KG1 (cell line): Measurements from ENCODE around the gene PSMD1.
"Not testable (repeated sequence)": the region's sequence is repeated elsewhere in the genome, so short reads cannot be mapped to it uniquely, and the experiment has no call there.

Experiments used
- DNase-seq: peaks from one replicate; lab custom pipeline; 2025; lab: John Stamatoyannopoulos, UW

Gene PSMD1

DNA sequence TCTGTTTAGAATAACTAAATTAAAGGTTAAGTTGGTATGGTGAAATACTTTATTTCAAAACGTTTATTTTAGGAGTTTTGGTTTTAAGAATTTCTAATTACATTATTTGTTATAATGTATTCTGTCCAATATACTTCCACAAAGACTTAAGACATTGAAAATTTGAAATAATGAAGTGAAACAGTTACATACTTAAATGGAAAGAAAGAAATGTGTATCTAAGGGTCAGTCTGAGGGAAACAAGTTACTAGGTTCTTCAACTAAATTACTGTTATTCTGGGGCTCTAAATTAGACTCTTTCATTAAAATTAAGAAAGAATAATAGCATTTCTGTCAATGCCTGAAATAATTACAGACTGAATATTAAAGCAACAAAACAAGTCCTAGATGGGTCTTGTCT lies 60.5 kb downstream of the PSMD1 start:
- DNase-seq = no peak

DNA sequence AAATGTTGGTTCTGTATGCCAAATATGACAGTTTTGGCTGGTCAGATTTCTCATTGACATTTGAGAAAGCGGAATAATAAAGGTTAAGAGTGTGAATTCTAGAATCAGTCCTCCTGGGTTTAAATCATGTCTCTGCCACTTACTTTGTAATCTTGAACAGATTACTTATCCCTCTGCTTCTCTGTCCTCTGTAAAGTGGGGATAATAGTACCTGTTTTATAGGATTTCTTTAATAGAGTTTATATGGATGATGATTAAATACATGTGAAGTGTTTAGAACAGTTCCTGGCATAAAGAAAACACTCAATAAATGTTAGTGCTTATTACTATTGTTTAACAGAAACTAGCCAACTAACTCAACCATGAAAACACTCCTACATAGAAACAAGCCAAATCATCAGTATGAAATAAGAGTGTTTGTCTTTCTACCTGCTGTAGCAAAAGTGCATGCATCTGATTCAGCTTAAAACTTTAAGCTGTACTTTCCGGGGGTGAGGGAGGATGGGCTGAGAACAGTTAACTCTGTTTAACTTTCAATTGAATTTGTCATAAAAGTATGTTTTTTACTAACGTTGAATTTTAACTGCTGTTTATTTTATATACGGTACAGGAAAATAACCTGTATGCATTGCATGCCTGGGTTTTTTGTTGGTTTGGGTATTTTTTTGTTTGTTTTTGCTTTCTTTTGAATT lies 61.4 kb downstream of the PSMD1 start:
- DNase-seq = no peak

DNA sequence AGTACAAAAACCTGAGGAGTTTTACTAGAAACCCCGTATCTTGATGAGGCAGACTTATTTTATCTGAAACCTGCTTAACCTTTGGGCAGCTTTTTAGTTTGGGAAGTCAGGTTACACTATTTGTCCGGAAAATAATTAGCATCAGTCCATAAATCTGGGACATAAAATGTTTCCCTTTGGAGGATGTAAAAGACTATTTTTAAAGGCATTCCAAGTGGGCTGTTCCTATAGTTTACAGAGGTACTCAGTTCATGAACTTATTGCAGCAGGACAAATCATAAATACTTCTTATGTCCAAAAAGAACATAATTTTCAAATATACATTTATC lies 61.9 kb downstream of the PSMD1 start:
- DNase-seq = no peak

DNA sequence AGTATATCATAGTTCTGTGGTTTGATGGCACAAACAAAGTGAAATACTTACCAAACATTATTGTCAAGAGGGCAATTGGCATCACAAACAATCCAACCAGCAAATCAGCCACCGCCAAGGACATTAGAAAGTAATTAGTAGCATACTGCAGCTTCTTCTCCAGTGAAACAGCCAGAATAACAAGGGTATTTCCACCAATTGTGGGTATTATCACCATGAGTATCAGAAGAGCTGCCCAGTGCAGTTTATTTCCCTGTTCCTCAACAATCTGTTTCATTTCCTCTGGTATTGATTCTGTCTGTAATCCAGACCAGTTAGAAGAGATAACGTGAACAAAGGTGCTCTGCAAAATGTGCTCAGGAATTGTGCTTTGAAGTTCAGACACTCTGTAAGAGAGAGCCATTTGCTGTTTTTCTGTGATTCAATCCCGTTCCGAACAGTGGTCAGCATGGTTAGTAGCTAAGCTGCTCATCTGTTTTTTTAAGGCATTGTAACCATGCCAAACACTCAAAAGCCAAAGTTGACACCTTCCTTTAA lies 66.8 kb downstream of the PSMD1 start:
- DNase-seq = no peak

DNA sequence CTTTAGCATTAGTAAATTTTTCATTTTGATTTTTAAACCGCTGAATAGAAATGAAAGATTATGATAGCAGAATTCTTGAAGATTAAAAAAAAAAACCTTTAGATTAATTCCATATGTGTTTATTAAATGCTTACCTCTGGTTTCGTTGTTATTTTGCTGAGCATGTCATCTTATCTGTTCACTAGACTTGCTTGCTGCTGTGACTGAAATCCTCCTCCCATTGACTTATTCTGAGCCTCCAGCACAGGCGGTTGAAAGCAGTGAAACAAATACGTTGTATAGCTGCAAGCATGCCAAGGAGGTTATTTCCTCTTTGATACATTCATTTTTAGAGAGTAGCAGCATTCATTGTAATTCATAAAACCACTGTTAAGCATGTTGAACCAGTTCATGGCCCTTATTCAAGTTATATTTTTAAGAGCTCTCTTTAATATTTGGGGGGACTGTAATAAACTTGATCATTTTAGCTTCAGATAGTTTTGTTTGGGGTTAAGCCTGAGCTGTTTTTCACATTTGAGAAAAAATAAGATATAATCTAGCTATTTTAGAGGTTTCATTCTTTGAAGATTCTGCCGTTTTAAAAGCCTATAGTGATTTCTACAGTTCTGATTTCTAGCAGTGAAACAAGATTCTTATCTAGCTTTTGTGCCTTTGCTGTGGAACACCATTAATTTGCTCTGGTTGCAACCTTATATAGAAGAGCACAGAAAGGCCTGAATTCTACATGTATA lies 68.3 kb downstream of the PSMD1 start, which contains the start of gene HTR2B:
TSS of gene HTR2B (minus strand) at position 205 of the 731 bp plus-strand sequence. CDS start 1,278 bp downstream, outside the sequence.
- no peak for DNase-seq

DNA sequence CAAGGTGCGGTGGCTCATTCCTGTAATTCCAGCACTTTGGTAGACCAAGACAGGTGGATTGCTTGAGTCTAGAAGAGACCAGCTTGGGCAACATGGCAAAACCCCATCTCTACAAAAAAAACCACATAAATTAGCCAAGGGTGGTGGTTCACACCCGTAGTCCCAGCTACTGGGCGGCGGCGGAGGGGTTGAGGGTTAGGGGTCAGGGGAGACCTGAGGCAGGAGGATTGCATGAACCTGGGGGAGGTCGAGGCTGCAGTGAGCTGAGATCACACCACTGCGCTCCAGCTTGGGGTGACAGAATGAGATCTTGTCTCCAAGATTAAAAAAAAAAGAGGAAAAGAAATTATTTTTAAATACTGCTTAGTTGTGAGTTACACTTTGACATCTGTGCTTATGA lies 69.5 kb downstream of the PSMD1 start:
- no peak for DNase-seq

DNA sequence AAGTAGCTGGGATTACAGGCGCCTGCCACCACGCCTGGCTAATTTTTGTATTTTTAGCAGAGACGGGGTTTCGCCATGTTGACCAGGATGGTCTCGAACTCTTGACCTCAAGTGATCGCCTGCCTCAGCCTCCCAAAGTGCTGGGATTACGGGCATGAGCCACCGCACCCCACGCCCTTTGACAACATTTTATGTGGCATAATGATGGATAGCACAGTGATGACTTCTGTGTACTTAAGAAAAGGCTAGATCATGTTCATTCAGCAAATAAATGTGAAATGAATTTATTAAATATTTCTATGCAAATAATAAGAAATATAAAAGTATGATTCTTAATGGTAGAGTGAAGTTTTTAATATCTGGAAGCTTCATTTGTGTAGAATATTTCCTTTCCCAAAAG lies 70.8 kb downstream of the PSMD1 start:
- no peak for DNase-seq

DNA sequence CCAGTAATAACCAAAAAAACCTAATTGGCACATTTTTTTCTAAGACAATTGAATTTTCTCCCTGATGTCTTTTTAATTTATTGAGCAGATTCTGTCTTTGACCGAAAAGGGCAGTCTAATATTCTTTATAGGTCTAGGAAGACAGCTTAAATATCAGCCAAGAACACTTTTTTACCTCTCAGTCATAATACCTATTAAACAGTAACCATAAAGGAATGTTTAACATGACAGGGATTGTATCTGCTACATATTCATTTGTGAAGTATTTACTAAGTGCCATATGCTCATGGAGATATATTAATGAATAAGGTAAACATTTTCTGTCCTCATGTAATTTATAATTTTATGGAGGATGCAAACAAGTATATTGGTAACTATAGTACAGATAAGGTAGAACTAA lies 71.3 kb downstream of the PSMD1 start:
- DNase-seq = no peak

DNA sequence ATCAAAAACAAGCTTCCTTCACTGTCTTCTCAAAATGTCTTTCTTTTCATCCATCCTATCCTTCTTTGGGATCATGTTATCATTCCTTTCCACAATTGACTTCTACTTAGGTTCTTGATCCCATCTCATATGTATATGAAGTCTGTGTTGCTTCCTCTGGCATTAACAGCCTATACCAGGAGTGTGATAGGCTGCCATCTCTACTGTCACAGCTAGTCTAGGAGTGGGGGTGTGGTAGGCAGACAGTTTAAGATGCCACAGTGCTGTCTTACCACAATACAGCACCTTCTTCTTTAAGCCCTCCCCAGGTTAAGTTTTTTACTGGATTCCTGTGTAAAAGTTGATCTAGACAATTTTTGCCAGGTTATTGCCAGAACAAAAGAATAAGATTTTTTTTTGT lies 71.9 kb downstream of the PSMD1 start:
- no peak for DNase-seq

DNA sequence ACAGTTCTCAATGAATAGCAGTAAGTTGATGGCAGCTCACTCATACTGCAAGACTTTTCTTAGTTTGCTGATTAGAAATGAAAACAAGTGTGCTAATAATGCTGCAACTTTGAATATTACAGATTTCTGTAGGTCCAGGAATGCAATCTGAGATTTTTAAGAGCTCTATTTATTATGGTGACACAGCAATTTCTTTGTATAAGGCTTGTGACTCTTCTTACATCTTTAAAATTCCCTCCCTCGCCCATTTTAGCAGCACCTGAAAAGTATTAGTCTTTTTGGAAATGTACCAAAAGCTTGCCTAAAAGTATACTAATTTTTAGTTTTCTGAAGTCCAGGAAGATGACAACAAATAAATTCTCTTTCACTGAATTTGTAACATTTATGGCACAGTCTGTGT lies 72.5 kb downstream of the PSMD1 start:
- no peak for DNase-seq

DNA sequence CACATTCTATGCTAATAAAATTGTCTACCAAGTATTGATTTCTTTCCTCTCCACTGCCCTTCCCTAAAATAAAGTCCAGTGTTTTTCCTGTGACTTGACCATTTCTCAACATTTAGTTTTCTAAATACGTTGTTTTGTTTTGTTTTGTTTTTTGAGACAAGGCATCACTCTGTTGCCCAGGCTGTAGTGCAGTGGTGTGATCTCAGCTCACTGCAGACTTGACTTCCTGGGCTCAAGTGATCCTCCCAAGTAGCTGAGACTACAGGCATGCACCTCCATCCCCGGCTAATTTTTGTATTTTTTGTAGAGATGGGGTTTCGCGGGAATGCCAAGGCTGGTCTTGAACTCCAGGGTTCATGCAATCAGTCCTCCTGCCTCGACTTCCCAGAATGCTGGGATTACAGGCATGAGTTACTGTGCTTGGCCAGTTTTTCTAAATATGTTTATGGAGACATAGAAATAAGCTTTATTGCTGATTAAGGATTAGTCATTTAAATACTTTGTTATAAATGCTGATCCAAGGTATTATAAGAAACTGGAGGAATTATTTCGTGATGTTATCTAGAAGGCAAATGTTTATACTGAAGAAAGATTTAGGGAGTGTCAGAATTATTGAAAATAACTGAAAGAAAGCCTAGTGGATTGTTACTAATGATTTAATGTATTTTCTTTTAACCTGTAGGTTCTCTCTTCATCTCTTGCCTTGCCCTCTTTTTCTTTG lies 73.8 kb downstream of the PSMD1 start:
- DNase-seq = no peak

DNA sequence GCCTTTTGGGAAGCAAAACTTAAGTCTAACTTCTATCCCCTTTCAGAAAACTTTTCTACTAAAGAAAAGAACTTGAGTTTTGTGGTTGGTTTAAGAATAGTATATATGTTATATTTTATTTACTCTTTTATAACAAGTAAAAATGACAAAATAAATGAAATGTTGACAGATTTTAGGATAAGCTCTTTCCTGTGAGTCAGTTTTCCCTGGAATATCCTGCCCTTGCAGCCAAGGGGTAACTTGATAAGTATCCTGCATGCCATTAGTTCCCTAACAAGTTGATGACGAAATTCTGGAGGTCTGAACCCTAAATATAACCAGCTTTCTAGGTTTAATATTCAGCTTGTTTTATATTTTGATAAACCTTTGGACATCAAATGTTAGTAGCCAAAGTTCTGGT lies 75.5 kb downstream of the PSMD1 start:
- DNase-seq = no peak

DNA sequence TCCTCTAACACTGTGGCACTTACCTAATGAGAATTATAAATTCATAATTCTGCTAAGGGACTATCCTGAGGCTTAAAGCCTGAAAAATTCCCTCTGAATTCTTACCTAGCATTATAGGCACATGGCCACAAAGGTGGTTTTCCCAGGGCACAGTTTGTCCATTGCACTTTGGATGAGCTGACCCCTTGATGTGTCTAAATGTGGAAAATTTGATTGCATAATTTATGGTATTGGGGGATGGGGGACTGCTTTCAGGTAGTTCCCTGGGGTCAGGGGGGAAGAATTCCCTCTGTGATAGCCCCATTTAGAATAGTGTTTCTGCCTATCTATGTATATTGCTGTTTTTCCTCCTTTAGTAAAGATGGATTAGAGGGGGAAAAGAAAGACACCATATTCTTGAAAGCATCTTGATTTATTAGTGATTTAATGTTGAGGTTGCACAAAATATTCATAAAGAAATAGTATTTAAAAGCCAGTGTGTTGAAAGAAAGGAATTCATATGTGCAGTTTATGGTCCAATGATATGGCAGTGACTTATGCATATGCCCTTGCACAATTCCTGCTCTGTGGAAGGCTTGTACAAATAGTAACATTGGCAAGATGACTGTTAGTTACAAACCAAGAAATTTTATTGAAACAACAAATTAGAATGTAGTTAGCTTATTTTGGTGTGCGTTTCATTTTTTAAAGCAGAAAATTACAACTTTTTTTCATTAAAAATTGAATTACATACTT lies 76.9 kb downstream of the PSMD1 start:
- DNase-seq = no peak

DNA sequence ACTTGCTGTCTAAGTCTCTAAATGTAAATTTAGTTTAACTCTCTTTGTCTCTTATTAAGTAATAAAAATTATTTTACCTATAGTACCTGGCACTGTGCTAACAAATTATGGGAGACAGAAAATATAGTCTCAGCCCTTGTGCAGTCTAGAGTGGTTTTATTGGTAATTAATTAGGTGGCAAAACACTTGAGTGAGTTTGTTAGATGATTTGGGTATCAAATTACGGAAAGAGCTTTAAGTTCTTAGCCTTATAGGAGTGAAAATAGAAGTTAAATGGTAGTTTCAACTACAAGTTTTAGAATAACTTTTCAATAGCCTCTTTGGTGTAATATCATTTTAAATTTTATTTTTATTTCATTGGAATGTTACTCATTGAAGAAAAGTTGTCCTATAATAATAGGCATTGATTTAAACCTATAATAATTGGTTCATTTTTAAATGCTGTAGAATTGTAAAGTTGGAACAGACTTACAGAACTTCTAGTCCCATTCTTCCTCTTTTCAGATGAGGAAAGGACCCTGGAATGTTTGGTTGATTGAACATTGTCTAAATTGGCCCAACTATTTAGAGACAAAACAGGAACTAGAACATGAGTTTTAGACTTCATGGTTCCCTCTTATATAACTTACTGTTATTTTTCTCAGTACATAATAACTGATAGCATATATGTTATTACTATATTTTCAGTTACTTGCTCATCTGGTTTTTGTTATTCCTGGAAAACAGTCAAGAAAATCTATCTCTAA lies 78.4 kb downstream of the PSMD1 start:
- no peak for DNase-seq

DNA sequence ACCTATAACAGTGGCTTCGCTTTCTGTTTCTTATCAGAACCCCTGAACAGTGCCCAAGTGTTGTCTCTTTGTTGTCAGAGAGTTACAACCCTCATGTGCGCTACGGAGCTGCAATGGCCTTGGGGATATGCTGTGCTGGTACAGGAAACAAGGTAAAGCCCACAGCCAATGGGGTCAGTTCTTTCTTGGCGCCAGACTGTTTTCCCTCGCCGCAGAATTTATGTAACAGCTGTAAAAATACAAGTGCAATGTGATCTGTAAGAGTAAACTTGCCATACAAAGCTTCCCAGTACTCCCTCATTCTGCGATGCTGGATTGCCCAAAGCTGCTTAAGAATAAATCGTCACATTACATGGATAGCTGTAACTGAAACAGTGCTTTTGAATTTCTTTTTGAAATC lies 82.0 kb downstream of the PSMD1 start:
- DNase-seq = no peak

DNA sequence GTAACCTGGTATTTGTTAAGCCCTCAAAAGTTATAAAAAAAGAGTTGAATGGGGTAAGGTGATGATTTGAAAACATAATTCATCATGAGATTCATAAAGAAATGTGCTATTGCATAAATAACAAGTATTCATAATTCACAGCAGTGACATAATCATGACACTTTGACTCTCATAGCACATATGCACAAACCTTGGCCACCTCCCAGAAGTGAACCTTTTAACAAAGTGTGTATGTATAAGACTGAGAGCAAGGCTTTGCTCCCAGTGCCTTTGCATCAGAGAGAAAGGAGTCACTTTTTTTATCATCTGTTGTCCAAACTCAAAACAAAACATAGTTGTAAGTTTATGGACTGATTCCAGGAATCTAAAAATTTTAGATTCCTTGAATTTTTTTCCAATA lies 83.1 kb downstream of the PSMD1 start:
- DNase-seq = no peak

DNA sequence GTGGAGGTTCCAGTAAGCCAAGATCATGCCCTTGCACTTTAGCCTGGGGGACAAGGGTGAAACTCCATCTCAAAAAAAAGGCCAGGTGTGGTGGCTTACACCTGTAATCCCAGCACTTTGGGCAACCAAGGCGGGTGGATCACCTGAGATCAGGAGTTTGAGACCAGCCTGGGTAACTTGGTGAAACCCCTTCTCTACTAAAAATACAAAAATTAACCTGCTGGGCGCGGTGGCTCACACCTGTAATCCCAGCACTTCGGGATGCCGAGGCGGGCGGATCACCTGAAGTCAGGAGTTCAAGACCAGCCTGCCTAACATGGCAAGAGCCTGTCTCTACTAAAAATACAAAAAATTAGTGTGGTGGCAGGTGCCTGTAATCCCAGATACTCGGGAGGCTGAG lies 84.1 kb downstream of the PSMD1 start:
- DNase-seq = not testable (repeated sequence)

DNA sequence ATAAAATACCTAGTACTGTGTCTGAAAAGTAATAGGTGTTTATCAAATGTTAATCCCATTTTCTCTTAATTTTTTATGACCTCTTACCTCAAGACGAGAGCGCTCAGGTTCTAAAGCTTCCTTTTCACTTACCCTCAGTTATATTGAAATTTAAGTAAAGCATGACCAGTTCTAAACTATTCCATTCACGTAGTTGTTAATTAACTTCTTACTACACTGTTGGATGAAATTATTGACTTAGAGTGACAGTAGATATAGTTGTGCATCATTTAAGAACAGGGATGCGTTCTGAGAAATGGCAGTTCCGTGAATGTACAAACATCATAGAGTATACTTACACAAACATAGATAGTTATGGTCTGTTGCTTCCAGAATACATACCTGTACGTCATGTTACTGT lies 88.2 kb downstream of the PSMD1 start:
- DNase-seq = no peak

DNA sequence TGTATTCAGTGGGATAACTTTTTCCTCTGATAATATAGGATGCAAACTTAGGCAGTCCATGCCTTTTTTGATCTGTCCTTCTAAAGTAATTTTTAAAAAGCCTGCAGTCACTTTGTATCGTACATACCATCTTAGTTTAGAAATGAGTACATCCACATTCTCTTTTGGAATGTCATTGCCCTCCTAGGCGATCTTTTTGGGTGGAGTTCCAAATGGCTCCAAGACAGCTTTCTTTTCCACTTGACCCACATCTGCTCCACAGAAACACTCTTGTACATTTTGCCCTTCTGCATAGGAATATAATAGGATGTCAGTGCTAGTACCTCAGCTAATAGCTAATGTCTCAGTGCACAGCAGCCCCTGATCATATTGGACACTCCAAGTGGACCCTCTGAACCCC lies 90.0 kb downstream of the PSMD1 start:
- no peak for DNase-seq

DNA sequence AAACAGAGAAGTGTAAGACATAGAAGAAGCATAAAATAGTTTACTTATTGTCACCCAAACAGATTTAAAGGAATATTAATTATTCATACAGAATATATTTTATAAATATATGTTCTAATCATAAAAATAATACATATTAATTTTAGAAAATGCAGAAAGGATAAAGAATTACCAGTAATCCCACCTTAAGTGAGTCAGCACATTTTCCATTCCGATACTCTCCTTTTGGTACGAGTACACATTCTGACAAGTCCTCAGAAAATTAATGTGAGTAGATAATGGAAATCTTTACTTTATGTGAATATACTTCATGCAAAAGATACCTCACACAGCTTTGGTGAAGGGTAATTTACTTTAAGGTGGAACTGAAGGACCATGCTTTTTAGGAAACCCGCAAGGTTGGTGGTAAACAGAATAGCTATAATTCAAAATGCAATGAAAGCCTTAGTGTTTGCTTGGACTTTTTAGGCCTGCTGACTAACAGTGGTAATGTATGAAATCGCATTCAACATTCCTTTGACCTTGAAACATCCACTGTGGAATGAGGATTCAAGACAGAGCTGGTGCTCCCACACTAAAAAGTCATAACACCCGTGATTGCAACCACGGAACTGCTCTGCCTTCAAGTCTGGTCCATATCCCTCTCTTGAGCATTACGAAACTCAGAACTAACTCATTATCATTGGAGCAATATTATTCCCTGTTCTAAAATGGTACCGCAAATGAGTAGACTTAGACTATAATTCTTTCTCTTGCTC lies 96.3 kb downstream of the PSMD1 start:
- no peak for DNase-seq

DNA sequence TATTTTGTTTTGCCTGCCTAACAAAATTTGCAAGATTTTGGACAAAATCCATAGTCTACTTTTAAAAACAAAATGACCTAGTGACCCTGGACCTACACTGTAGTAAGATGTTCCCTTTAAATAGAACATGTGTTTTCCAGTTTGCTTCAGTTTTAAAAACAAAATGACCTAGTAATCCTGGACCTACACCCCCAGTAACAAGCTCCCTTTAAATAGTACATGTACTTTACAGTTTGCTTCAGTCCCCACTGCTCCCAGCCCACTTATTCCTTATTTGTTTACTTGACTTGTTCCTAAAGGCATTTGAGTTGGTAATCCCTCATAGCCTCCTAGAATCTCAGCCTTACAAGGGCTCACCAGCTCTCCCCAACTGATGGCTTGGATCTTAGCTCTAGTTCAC lies 102.6 kb downstream of the PSMD1 start:
- no peak for DNase-seq
